ENCODE measurements around the gene PSMB8. TPM values are rescaled to one million over a fixed set of nuclear protein-coding genes. Genes with fewer than 3 reads are reported as not detected.

The PSMB8 gene
- total RNA-seq, 4 donors from 2014 or later, result 9.4 to 95.2 (median 72.6) TPM

- Histone ChIP-seq H3K4me3 (no peak overlapping the region), H3K36me3 (peaks cover 0 to 47% (median 1%) of the 10 kb centered on the region in 4 donors), H3K27me3 (no peaks in the 10 kb centered on the region), H3K27ac (no peak overlapping the region), H3K9me3 (no peaks in the 10 kb centered on the region), H3K4me1 (peaks cover 3 to 9% (median 7%) of the 10 kb centered on the region in 4 donors)
- no peak for DNase-seq
- intact Hi-C loops (cut with DNase I; ENCODE audit: low total_unique reads) (loop anchor here (5.0 kb wide), 1 partner anchor 34 kb away; no protein-coding TSS in a partner anchor), in situ Hi-C loops (cut with MboI; ENCODE audit: low pct_ligation_motif_present in 1 of 4, low pct_unique_long_range_greater_than_20kb in 1 of 4, low sequenced_read_pairs in 3 of 4) (loop anchor here in 1 of 4 donors (5.0 kb wide), 1 partner anchor 39 kb away; no protein-coding TSS in a partner anchor)
- TF ChIP-seq EP300 (IDR thresholded peaks at IDR 0.05; ENCODE audit: low read depth) (no peak), CTCF (IDR thresholded peaks at IDR 0.05) (no peak), POLR2AphosphoS5 (IDR thresholded peaks at IDR 0.05) (no peak), POLR2A (IDR thresholded peaks at IDR 0.05) (no peak)
- 83 to 96% methylated on average over 5 of the region's 5 CpGs for WGBS, 2 donors (ENCODE audit: low coverage in 1 of 2)
These were observed 10.2 kb downstream of the PSMB8 start for GRCh38 chr6:32833664-32834063.

GRCh38 chr6:32832535-32832934 lies 11.3 kb downstream of the PSMB8 start:
- no peak for TF ChIP-seq CTCF (IDR thresholded peaks at IDR 0.05)
- no peak for TF ChIP-seq EP300 (IDR thresholded peaks at IDR 0.05; ENCODE audit: low read depth)
- TF ChIP-seq POLR2AphosphoS5 (IDR thresholded peaks at IDR 0.05), result no peak
- TF ChIP-seq POLR2A (IDR thresholded peaks at IDR 0.05), result no peak
- in situ Hi-C loops (cut with MboI; ENCODE audit: low pct_ligation_motif_present in 1 of 4, low pct_unique_long_range_greater_than_20kb in 1 of 4, low sequenced_read_pairs in 3 of 4), result loop anchor here in 1 of 4 donors (5.0 kb wide), 1 partner anchor 40 kb away; no protein-coding TSS in a partner anchor
- H3K4me3 ChIP-seq, result no peak overlapping the region
- peaks cover 0 to 4% (median 3%) of the 10 kb centered on the region in 4 donors for H3K4me1 ChIP-seq
- no peaks in the 10 kb centered on the region for H3K27me3 ChIP-seq
- WGBS, 2 donors (ENCODE audit: low coverage in 1 of 2), result 84 to 85% methylated on average over 5 to 13 of the region's 13 CpGs
- intact Hi-C loops (cut with DNase I; ENCODE audit: low total_unique reads), result loop anchor here (5.0 kb wide), 1 partner anchor 35 kb away; no protein-coding TSS in a partner anchor
- H3K36me3 ChIP-seq, result peaks cover 0 to 47% (median 2%) of the 10 kb centered on the region in 4 donors
- no peaks in the 10 kb centered on the region for H3K9me3 ChIP-seq
- no peak for DNase-seq
- H3K27ac ChIP-seq, result no peak overlapping the region

GRCh38 chr6:32830936-32831335 lies 12.9 kb downstream of the PSMB8 start:
- in situ Hi-C loops (cut with MboI; ENCODE audit: low pct_ligation_motif_present in 1 of 4, low pct_unique_long_range_greater_than_20kb in 1 of 4, low sequenced_read_pairs in 3 of 4), result loop anchor here in 1 of 4 donors (5.0 kb wide), 1 partner anchor 41 kb away; no protein-coding TSS in a partner anchor
- WGBS, 2 donors (ENCODE audit: low coverage in 1 of 2), result 80 to 85% methylated on average over 5 of the region's 5 CpGs
- no peak for DNase-seq

More at GRCh38 chr6:32830936-32831335, 12.9 kb downstream of the PSMB8 start:
- H3K36me3 ChIP-seq, result peaks cover 0 to 47% (median 2%) of the 10 kb centered on the region in 4 donors
- peaks cover 0 to 4% (median 1%) of the 10 kb centered on the region in 4 donors for H3K4me1 ChIP-seq
- TF ChIP-seq POLR2AphosphoS5 (IDR thresholded peaks at IDR 0.05) (no peak), CTCF (IDR thresholded peaks at IDR 0.05) (no peak), EP300 (IDR thresholded peaks at IDR 0.05; ENCODE audit: low read depth) (no peak), POLR2A (IDR thresholded peaks at IDR 0.05) (no peak)
- H3K4me3 ChIP-seq, result no peak overlapping the region
- intact Hi-C loops (cut with DNase I; ENCODE audit: low total_unique reads), result loop anchor here (5.0 kb wide), 1 partner anchor 36 kb away; no protein-coding TSS in a partner anchor
- H3K27ac ChIP-seq, result no peak overlapping the region
- no peaks in the 10 kb centered on the region for H3K27me3 ChIP-seq
- no peaks in the 10 kb centered on the region for H3K9me3 ChIP-seq
